A549 (cell line): ENCODE data around the gene ATP10D. TPM values are rescaled to one million over a fixed set of nuclear protein-coding genes. Genes with fewer than 3 reads are reported as not detected.

Experiments
- ATAC-seq, 2 experiments: fragments of 200-7000 bp in 1 of 2; fragments of >200 bp in 1 of 2; cut with Nextera tagmentation in 1 of 2; cut with Tn5 transposase in 1 of 2; 3 replicates each; pipeline versions ENCODE4 v1.8.0 to v1.9.1; 2018 to 2020; ENCODE audit warnings: mild to moderate bottlenecking in 1 of 2, moderate library complexity in 1 of 2
- CTCF ChIA-PET: fragments of 300-600 bp; sonication (Branson Sonifier 250); formaldehyde crosslinking; extraction: SDS; loops from one replicate; lab custom pipeline; 2021; ENCODE audit warnings: antibody characterized with exemption, inconsistent platforms; lab: Yijun Ruan, JAX
- POLR2A ChIA-PET: fragments of 350-600 bp; formaldehyde crosslinking; extraction: SDS; loops from one replicate; lab custom pipeline; 2021; ENCODE audit warnings: antibody characterized with exemption, inconsistent platforms; lab: Yijun Ruan, JAX
- DNase-seq, 2 experiments: peaks; one replicate each; pipeline versions ENCODE4 v3.0.0 to v3.0.0-alpha.2; 2011 to 2016; ENCODE audit warnings: low read depth in 1 of 2, low spot score in 1 of 2
- FAIRE-seq: peaks from 2 replicates; lab custom pipeline; 2011; peaks lifted over from hg19 to GRCh38; lab: Jason Lieb, UNC
- H3K27ac ChIP-seq, 2 experiments: fragments of >200 bp; sonication (Bioruptor Twin); formaldehyde crosslinking; 3 replicates each; pipeline ENCODE4 v1.5.1; 2016 to 2017
- H3K4me1 ChIP-seq: fragments of >200 bp; sonication (Bioruptor Twin); formaldehyde crosslinking; 3 replicates; pipeline ENCODE4 v1.6.1; 2016
- H3K4me2 ChIP-seq: fragments of >200 bp; sonication (Bioruptor Twin); formaldehyde crosslinking; 3 replicates; pipeline ENCODE4 v1.6.1; 2016
- H3K4me3 ChIP-seq: fragments of >200 bp; sonication (Bioruptor Twin); formaldehyde crosslinking; 3 replicates; pipeline ENCODE4 v1.5.1; 2016
- H3K9me3 ChIP-seq: fragments of >200 bp; sonication (Bioruptor Twin); formaldehyde crosslinking; 3 replicates; pipeline ENCODE4 v1.6.1; 2016
- ATOH8 ChIP-seq: fragments of 250-450 bp; sonication (Bioruptor Pico); IDR thresholded peaks from 2 replicates; pipeline ENCODE4 v1.5.0; 2020; ENCODE audit warnings: low read depth, mild to moderate bottlenecking, moderate library complexity
- BCL3 ChIP-seq: fragments of >200 bp; sonication (Bioruptor Twin); formaldehyde crosslinking; IDR thresholded peaks from 3 replicates; pipeline ENCODE4 v1.6.1; 2016
- CEBPB ChIP-seq, 2 experiments: fragments of >200 bp in 1 of 2; sonication (Bioruptor Twin) in 1 of 2; formaldehyde crosslinking in 1 of 2; IDR thresholded peaks; 2 replicates each; pipeline ENCODE4 v1.6.1; 2012 to 2016
- E2F6 ChIP-seq: IDR thresholded peaks from 2 replicates; pipeline ENCODE4 v1.6.1; 2012; ENCODE audit warnings: low read depth, borderline replicate concordance
- EP300 ChIP-seq, 2 experiments: fragments of >200 bp; sonication (Bioruptor Twin); formaldehyde crosslinking; IDR thresholded peaks; 2 replicates in 1 of 2; 3 replicates in 1 of 2; pipeline ENCODE4 v1.6.1; 2016 to 2017
- FOSB ChIP-seq: fragments of 250-450 bp; sonication (Bioruptor Pico); IDR thresholded peaks from 2 replicates; pipeline ENCODE4 v1.5.0; 2020; ENCODE audit warnings: mild to moderate bottlenecking, moderate library complexity
- GATA3 ChIP-seq: IDR thresholded peaks from 2 replicates; pipeline ENCODE4 v1.6.1; 2012; ENCODE audit warnings: borderline replicate concordance
- HEYL ChIP-seq: fragments of 250-450 bp; sonication (Bioruptor Pico); IDR thresholded peaks from 2 replicates; pipeline ENCODE4 v1.8.0; 2021; ENCODE audit warnings: mild to moderate bottlenecking, moderate library complexity
- HMGXB4 ChIP-seq: fragments of 250-450 bp; sonication (Bioruptor Pico); IDR thresholded peaks from 2 replicates; pipeline ENCODE4 v1.5.0; 2021; ENCODE audit warnings: mild to moderate bottlenecking, moderate library complexity, borderline replicate concordance
- HOXA7 ChIP-seq: fragments of 250-450 bp; sonication (Bioruptor Pico); IDR thresholded peaks from 2 replicates; pipeline ENCODE4 v1.5.0; 2020; ENCODE audit warnings: mild to moderate bottlenecking, moderate library complexity
- HOXB13 ChIP-seq: fragments of 250-450 bp; sonication (Bioruptor Pico); IDR thresholded peaks from 2 replicates; pipeline ENCODE4 v1.5.0; 2020; ENCODE audit warnings: low read depth, mild to moderate bottlenecking, moderate library complexity
- HOXB5 ChIP-seq: fragments of 250-450 bp; sonication (Bioruptor Pico); IDR thresholded peaks from 2 replicates; pipeline ENCODE4 v1.5.0; 2020; ENCODE audit warnings: mild to moderate bottlenecking, moderate library complexity
- KDM1A ChIP-seq: fragments of 200-600 bp; sonication (generic); IDR thresholded peaks from 2 replicates; pipeline ENCODE4 v1.6.1; 2016; ENCODE audit warnings: low read depth, mild to moderate bottlenecking
- KDM5A ChIP-seq: fragments of 200-600 bp; sonication (generic); IDR thresholded peaks from 2 replicates; pipeline ENCODE4 v1.6.1; 2016; ENCODE audit warnings: antibody characterized with exemption, mild to moderate bottlenecking
- MAFK ChIP-seq: fragments of 450-650 bp; IDR thresholded peaks from 2 replicates; pipeline ENCODE4 v1.6.1; 2014; ENCODE audit not compliant: partially characterized antibody
- MAX ChIP-seq: IDR thresholded peaks from 2 replicates; pipeline ENCODE4 v1.6.1; 2012
- NFE2L2 ChIP-seq: fragments of 150-350 bp; conservative IDR thresholded peaks from 2 replicates; pipeline ENCODE4 v1.6.1; 2014; ENCODE audit warnings: low read length
- NR3C1 ChIP-seq: fragments of >200 bp; sonication (Bioruptor Twin); formaldehyde crosslinking; IDR thresholded peaks from 3 replicates; pipeline ENCODE4 v1.6.1; 2017
- RAD21 ChIP-seq, 2 experiments: fragments of >200 bp in 1 of 2; sonication (Bioruptor Twin) in 1 of 2; formaldehyde crosslinking in 1 of 2; IDR thresholded peaks in 1 of 2; conservative IDR thresholded peaks in 1 of 2; 2 replicates in 1 of 2; 3 replicates in 1 of 2; pipeline ENCODE4 v1.6.1; 2012 to 2018; ENCODE audit warnings: inconsistent platforms in 1 of 2
- RCOR1 ChIP-seq: fragments of 150-350 bp; IDR thresholded peaks from 2 replicates; pipeline ENCODE4 v1.6.1; 2014; ENCODE audit warnings: antibody characterized with exemption, low read length, low read depth
- RFX5 ChIP-seq: fragments of 450-650 bp; IDR thresholded peaks from 2 replicates; pipeline ENCODE4 v1.7.1; 2014; ENCODE audit warnings: antibody characterized with exemption, mild to moderate bottlenecking, moderate library complexity
- RNF2 ChIP-seq: fragments of 200-600 bp; sonication (generic); IDR thresholded peaks from 2 replicates; pipeline ENCODE4 v1.6.1; 2016; ENCODE audit warnings: low read depth, mild to moderate bottlenecking, antibody characterized with exemption, moderate library complexity, borderline replicate concordance
- SMC3 ChIP-seq: fragments of >200 bp; sonication (Bioruptor Twin); formaldehyde crosslinking; IDR thresholded peaks from 3 replicates; pipeline ENCODE4 v1.6.1; 2018; ENCODE audit warnings: inconsistent platforms
- TP53 ChIP-seq: fragments of 250-450 bp; sonication (Bioruptor Pico); IDR thresholded peaks from 2 replicates; pipeline ENCODE4 v1.5.0; 2021; ENCODE audit warnings: mild to moderate bottlenecking, moderate library complexity
- USF2 ChIP-seq: fragments of 450-650 bp; IDR thresholded peaks from 2 replicates; pipeline ENCODE4 v1.6.1; 2014; ENCODE audit warnings: antibody characterized with exemption
- ZC3H11A ChIP-seq: fragments of 450-650 bp; IDR thresholded peaks from 2 replicates; pipeline ENCODE4 v1.6.1; 2014; ENCODE audit warnings: antibody characterized with exemption, mild to moderate bottlenecking
- ZNF302 ChIP-seq: fragments of 250-450 bp; sonication (Bioruptor Pico); IDR thresholded peaks from 2 replicates; pipeline ENCODE4 v1.9.0; 2021; ENCODE audit warnings: inconsistent platforms, mild to moderate bottlenecking, moderate library complexity
- ZSCAN20 ChIP-seq: fragments of 250-450 bp; sonication (Bioruptor Pico); IDR thresholded peaks from 2 replicates; pipeline ENCODE4 v1.8.0; 2022; ENCODE audit warnings: mild to moderate bottlenecking, moderate library complexity
- WGBS: methylation state at CpG from one replicate; pipeline ENCODE4 v1.1.6; 2017; ENCODE audit errors: missing lambda C conversion rate; 5-methylcytosine and 5-hydroxymethylcytosine counted together
- polyA plus RNA-seq, 4 experiments: library from polyadenylated mRNA; depleted of rRNA in 3 of 4; stranded (reverse); fragments of >200 nt; fragmentation: RNase III in 1 of 4; extraction: RNeasy Plus Mini Kit Qiagen cat#74134 plus additional on column Dnase treatment in 1 of 4; gene quantifications; 2 replicates in 3 of 4; 3 replicates in 1 of 4; pipeline ENCODE4 v1.2.3, GENCODE V29; 2011 to 2017

Gene ATP10D
- polyA plus RNA-seq, 2 of the 4 experiments (the other 2 are of a cell fraction): 2.7 to 6.8 TPM

GRCh38 chr4:47471591-47471990 is 13.5 kb upstream of the ATP10D start:
- ATAC-seq: no peak
- 83% methylated on average over 2 of the region's 2 CpGs for WGBS
- Histone ChIP-seq H3K27ac (no peak overlapping the region), H3K4me3 (no peak overlapping the region), H3K4me1 (no peaks in the 10 kb centered on the region), H3K9me3 (no peaks in the 10 kb centered on the region), H3K4me2 (no peak overlapping the region)
- no peak for DNase-seq
- POLR2A ChIA-PET: no interaction called here
- no peak for FAIRE-seq
- CTCF ChIA-PET: no interaction called here
- TF ChIP-seq SMC3 (no peak), NFE2L2 (no peak), MAX (no peak), HMGXB4 (no peak), HOXA7 (CRISPR knock-in tag) (no peak), CEBPB (IDR thresholded peaks at IDR 0.05) (no peak), ZSCAN20 (no peak), NR3C1 (no peak), ATOH8 (no peak), MAFK (no peak), ZNF302 (no peak), KDM5A (no peak), FOSB (CRISPR knock-in tag) (no peak), HEYL (CRISPR knock-in tag) (no peak), E2F6 (no peak), GATA3 (no peak), BCL3 (no peak), HOXB13 (CRISPR knock-in tag) (no peak), RFX5 (no peak)

GRCh38 chr4:47473141-47473750 is 11.8 kb upstream of the ATP10D start:
- WGBS: 76% methylated on average over 3 of the region's 3 CpGs
- no peak overlapping the region for H3K4me2 ChIP-seq
- POLR2A ChIA-PET: no interaction called here
- no peak for DNase-seq
- no peak overlapping the region for H3K27ac ChIP-seq
- CTCF ChIA-PET: no interaction called here
- no peaks in the 10 kb centered on the region for H3K9me3 ChIP-seq
- TF ChIP-seq HMGXB4: no peak
- TF ChIP-seq MAX: no peak
- TF ChIP-seq EP300 (IDR thresholded peaks at IDR 0.05): no peak
- TF ChIP-seq KDM5A: no peak
- no peak for TF ChIP-seq KDM1A
- no peak for TF ChIP-seq RNF2
- TF ChIP-seq RAD21 (conservative IDR thresholded peaks at IDR 0.05 in 1 of 2, IDR thresholded peaks at IDR 0.05 in 1 of 2): no peak
- TF ChIP-seq ZC3H11A: no peak
- no peak for TF ChIP-seq RCOR1
- TF ChIP-seq SMC3: no peak
- TF ChIP-seq TP53 (CRISPR knock-in tag): no peak
- no peak for TF ChIP-seq GATA3
- TF ChIP-seq HOXB5 (CRISPR knock-in tag): no peak
- no peak for TF ChIP-seq USF2
- no peak for TF ChIP-seq E2F6
- H3K4me3 ChIP-seq: no peak overlapping the region
- no peak for ATAC-seq
- FAIRE-seq: no peak
- H3K4me1 ChIP-seq: no peaks in the 10 kb centered on the region
